ENCODE results near the gene HSPA4L.

DNA sequence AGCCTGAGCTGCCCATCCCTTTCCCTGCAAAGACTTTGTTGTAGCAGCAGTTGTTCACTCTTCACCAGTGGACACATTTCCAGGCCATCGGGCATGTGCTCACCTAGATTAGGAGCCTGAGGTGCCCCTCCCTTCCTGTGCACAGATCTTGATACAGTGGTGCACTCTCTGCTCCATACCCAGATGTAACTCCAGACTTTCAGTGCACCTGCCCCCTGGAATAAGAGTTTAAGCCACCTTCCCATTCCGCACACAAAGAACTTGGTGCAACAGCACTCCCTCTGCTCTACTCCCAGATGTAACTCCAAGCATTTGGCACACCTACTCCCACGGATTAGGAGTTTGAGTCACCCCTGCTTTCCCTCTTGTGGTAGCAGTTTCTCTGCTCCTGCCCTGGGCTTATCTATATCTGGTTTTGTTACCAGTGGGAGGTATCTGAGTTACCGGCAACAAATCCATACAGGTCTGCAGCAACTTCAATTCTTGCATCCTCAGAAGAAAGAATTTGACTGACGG is 62.5 kb downstream of the HSPA4L start:
- TF ChIP-seq, protein P1, sequence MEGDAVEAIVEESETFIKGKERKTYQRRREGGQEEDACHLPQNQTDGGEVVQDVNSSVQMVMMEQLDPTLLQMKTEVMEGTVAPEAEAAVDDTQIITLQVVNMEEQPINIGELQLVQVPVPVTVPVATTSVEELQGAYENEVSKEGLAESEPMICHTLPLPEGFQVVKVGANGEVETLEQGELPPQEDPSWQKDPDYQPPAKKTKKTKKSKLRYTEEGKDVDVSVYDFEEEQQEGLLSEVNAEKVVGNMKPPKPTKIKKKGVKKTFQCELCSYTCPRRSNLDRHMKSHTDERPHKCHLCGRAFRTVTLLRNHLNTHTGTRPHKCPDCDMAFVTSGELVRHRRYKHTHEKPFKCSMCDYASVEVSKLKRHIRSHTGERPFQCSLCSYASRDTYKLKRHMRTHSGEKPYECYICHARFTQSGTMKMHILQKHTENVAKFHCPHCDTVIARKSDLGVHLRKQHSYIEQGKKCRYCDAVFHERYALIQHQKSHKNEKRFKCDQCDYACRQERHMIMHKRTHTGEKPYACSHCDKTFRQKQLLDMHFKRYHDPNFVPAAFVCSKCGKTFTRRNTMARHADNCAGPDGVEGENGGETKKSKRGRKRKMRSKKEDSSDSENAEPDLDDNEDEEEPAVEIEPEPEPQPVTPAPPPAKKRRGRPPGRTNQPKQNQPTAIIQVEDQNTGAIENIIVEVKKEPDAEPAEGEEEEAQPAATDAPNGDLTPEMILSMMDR (conservative IDR thresholded peaks at IDR 0.05 in 1 of 2, IDR thresholded peaks at IDR 0.05 in 1 of 2; ENCODE audit: low read depth in 1 of 2, low read length in 2 of 2) = no peak
- TF ChIP-seq EZH2 (IDR thresholded peaks at IDR 0.05; ENCODE audit: low read length, missing control alignments) = no peak

Data from fibroblast of lung (primary cell).